Activated T-cell treated with anti-CD3 and anti-CD28 coated beads, Interleukin-2, amount 50 U/mL, for 1 hour (primary cell): ENCODE measurements around the gene TLK1.
A peak's percentile ranks its signal among the peaks of the same experiment; 100 is the strongest.
"Not testable (repeated sequence)": the region's sequence is repeated elsewhere in the genome, so short reads cannot be mapped to it uniquely, and the experiment has no call there.

ENCODE experiments used
- DNase-seq: peaks from one replicate; pipeline ENCODE4 v3.0.0-alpha.2; 2020

The TLK1 gene

GRCh38 chr2:171169333-171169732 is 8.6 kb upstream of the TLK1 start:
- DNase-seq, result no peak

GRCh38 chr2:171167352-171167997 is 6.8 kb upstream of the TLK1 start:
- no peak for DNase-seq

- no peak for DNase-seq
Measured at GRCh38 chr2:171166328-171166983, 5.8 kb upstream of the TLK1 start.

GRCh38 chr2:171165967-171166327 is 5.3 kb upstream of the TLK1 start:
- DNase-seq, result no peak

GRCh38 chr2:171163261-171163660 is 2.6 kb upstream of the TLK1 start:
- no peak for DNase-seq

GRCh38 chr2:171162522-171163197 is 2.0 kb upstream of the TLK1 start:
- DNase-seq, result not testable (repeated sequence)

GRCh38 chr2:171160956-171161740 is 455 bp upstream of the TLK1 start:
- DNase-seq, result no peak

GRCh38 chr2:171159372-171160118 is 1.1 kb downstream of the TLK1 start:
- peak; percentile 66 for DNase-seq

GRCh38 chr2:171158790-171159371 is 1.8 kb downstream of the TLK1 start:
- DNase-seq, result no peak

- DNase-seq, result no peak
Measured at GRCh38 chr2:171158036-171158789, 2.5 kb downstream of the TLK1 start.

GRCh38 chr2:171157109-171157500 is 3.6 kb downstream of the TLK1 start:
- no peak for DNase-seq

- no peak for DNase-seq
Measured at GRCh38 chr2:171154348-171154747, 6.3 kb downstream of the TLK1 start.

- DNase-seq, result no peak
Measured at GRCh38 chr2:171150694-171151285, 9.9 kb downstream of the TLK1 start.

- no peak for DNase-seq
Measured at GRCh38 chr2:171149986-171150693, 10.6 kb downstream of the TLK1 start.

GRCh38 chr2:171149171-171149938 is 11.3 kb downstream of the TLK1 start:
- no peak for DNase-seq

GRCh38 chr2:171147081-171147480 is 13.6 kb downstream of the TLK1 start:
- no peak for DNase-seq

GRCh38 chr2:171146633-171147032 is 14.1 kb downstream of the TLK1 start:
- DNase-seq, result no peak

GRCh38 chr2:171146071-171146470 is 14.6 kb downstream of the TLK1 start:
- DNase-seq, result no peak

- DNase-seq, result no peak
Measured at GRCh38 chr2:171143670-171144062, 17.0 kb downstream of the TLK1 start.

GRCh38 chr2:171142398-171142797 is 18.3 kb downstream of the TLK1 start:
- no peak for DNase-seq
